ENCODE data around the gene GABRE. TPM values are rescaled to one million over a fixed set of nuclear protein-coding genes. Genes with fewer than 3 reads are reported as not detected.
A peak's percentile ranks its signal among the peaks of the same experiment; 100 is the strongest.

GABRE gene, protein sequence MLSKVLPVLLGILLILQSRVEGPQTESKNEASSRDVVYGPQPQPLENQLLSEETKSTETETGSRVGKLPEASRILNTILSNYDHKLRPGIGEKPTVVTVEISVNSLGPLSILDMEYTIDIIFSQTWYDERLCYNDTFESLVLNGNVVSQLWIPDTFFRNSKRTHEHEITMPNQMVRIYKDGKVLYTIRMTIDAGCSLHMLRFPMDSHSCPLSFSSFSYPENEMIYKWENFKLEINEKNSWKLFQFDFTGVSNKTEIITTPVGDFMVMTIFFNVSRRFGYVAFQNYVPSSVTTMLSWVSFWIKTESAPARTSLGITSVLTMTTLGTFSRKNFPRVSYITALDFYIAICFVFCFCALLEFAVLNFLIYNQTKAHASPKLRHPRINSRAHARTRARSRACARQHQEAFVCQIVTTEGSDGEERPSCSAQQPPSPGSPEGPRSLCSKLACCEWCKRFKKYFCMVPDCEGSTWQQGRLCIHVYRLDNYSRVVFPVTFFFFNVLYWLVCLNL
- 1 to 10 TPM; 5.9 to 9.6 (median 7.9) TPM for polyA plus RNA-seq (ENCODE audit: insufficient read length in 4 of 4)

DNA sequence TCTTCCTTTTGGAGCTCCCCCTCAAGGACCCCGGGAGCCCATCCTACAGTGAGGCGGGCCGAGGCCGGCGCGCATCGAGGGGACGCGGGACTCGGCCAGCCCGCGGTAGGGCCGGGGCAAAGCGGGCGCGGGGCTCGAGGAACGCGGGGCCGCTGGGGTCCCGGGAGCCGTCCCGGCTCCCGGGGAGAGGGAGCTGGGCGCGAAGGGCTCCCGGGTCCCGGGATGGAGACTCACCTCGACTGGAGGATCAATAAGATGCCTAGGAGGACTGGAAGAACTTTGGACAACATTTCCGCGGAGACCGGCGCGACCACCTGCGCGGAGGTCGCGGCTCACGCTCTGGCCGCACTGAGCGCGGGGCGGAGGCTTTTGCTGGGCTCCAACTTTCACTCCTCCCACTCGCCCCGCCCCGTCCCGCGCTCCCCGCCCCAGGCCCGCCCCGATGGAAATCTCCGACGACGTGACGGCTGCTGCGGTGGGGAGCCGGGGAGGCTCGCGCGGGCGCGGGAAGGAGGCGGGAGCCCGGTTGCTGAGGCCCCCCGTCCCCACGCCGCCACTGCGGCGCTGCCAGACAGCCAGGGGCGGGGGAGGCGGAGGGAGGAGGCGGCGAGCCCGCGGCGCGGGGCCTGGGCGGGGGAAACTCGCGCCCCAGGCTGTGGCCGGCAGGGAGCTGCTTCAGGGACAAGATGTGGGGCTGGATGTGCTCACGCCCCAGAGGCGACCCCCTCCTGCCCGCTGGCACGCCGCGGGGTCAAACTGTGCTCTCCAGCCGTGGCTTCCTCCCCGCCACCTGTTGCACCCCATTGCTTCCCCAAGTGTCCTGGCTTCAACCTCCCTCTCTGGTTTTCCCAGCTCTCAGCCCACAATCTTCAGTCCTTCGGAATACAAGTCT is at the start of gene GABRE:
Gene GABRE (minus strand): TSS at position 341 of the 892 bp plus-strand sequence. CDS start 51 bp downstream, at position 290.
- peak in 3 of 4 donors; percentile 5 to 16 (median 9) for DNase-seq (ENCODE audit: low read depth in 4 of 4, low spot score in 3 of 4)

DNA sequence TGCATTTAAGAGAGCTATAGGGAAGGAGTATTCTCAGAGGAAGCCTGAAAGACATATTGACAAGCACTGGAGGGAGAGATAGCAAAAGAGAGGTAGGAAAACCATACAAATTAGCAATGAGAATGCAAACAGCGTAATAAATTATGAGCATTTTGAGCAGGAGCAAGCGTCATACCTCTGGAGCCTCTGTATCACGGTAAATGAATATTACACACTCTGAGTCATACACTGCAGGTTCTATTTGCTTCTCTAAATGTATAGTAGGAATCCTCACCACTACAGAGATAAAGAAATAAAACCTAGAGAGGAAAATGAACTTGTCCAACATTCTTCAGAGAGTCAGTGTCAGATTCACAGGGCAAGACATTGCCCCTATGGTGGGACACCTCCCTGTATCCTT is 46.4 kb upstream of the GABRE start:
- no peak for DNase-seq (ENCODE audit: low read depth in 4 of 4, low spot score in 3 of 4)

DNA sequence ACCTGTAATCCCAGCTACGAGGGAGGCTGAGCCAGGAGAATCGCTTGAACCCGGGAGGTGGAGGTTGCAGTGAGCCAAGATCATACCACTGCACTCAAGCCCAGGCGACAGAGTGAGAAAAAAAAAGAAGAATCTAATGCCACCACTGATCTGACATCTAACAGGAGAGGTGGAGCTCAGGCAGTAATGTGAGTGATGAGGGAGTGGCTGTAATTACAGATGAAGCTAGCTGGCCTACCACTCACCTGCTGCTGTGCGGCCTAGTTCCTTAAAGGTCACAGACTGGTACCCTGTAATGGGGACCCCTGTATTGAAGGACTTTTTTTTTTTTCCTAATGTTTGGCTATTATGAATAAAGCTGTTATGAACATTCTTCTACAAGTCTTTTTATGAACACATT is 25.3 kb upstream of the GABRE start:
- no peak for DNase-seq (ENCODE audit: low read depth in 4 of 4, low spot score in 3 of 4)

DNA sequence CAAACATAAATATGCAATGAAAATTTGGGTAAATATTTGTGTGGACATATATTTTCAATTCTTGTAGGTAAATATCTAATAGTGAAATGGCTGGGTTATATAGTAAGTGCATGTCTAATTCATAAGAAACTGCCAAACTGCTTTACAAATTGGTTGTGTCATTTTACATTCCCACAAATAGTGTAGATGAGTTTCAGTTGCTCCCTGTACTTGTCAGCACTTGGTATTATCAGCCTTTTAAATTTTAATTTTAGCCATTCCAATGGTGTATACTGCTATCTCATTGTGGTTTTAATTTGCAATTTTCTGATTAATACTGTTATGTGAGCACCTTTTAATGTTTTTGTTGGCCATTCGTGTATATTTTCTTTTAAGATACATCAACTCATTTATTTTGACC is 23.1 kb upstream of the GABRE start:
- DNase-seq (ENCODE audit: low read depth in 4 of 4, low spot score in 3 of 4): no peak

DNA sequence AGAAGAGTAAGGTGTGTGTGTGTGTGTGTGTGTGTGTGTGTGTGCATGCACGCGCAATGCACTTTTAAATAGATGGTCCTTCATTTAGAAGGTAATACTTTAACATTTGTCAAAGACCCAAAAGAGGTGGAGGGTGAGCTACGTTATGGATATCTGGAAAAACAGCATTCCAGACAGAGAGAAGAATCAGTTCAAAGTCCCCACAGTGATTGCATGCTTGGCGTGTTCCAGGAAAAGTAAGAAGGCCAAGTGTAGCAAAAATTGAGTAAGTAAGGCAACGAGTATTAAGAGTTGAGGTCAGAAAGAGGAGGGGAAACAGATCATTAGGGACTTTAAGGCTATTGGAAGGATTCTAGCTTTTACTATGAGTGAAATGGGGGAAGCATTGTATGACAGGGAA is 21.9 kb upstream of the GABRE start:
- no peak for DNase-seq (ENCODE audit: low read depth in 4 of 4, low spot score in 3 of 4)

DNA sequence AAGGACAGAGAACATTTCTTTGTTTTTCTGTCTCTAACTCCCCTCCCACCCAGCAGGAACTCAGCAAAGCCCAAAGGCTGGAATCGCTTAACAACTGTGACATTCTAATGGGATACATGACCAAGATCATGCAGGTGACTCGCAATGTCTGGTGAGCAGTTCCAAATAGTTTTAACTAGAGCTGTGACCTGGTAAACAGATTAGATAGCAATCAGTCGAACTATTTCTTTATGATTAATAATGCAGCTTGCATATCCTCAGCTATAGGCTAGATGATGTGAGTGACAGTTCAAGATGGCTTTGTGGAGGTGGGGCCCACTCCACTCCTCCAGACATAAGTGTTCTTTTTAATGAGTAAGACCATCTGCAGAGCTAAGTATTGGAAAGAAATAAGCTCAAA is 20.0 kb upstream of the GABRE start:
- DNase-seq (ENCODE audit: low read depth in 4 of 4, low spot score in 3 of 4): no peak

DNA sequence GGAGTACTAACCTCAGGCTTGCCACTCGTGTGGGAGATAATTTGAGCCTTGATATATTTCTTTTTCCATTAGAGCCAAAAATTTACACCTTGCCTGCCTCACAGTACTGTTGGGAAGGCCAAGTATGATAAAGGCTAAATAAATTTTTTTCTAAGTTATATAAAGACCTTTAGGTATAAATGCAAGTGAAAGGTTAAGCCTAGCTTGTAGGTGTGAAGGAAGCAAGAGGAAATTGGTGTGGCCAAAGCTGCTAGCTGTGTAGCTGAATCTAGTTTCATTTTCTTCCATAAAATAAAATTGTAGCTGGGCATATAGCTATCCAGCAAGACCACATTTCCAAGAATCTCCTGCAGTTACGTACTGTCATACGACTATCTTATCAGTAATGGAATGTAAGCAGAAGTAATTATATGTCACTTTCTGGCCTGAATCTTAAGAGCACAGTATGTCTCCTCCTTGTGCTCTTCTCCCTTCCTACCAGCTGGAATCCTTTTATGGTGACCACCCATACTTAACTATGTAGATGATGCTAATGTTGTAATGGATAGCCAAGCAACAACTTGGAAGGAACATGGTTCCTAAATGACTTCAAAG is 14.3 kb upstream of the GABRE start:
- DNase-seq (ENCODE audit: low read depth in 4 of 4, low spot score in 3 of 4): no peak

DNA sequence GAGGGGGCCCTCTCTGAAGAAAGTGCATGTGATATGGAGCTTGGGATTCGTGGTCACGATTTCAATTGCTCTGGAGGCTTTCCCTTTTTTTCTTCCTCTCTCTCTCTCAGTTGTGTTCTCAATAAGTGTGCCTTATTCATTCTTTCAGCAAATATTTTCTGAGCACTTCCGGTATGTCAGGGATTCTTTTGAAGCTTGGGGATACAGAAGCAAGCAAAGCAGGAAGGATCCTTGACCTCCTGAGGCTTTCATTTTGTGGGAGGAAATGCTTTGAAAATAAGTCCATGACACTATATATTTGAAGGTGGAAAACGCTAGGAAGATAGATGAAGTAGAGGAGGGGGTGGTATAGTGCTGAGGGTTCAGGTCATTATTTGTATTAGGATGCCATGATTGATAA is 12.6 kb upstream of the GABRE start:
- DNase-seq (ENCODE audit: low read depth in 4 of 4, low spot score in 3 of 4): no peak

DNA sequence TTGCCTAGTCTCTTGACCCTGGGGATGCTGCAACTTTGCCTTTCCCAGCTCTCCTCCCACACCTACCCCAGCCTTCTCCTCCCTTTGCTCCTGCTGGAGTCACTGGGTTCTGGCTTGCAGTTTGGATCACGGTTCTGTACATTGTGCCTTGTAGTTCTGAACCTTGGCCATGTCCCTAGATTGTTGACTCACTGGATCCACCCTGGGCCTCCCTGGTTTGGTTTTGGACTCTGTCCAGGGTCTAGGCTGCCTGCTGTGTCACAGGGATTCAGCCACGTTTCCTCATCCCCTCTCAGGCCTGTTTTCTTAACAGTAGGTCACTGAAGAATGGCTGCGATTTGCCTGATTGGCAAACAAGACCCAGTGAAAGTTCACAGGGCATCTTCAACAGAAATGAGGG is 11.5 kb upstream of the GABRE start:
- no peak for DNase-seq (ENCODE audit: low read depth in 4 of 4, low spot score in 3 of 4)

DNA sequence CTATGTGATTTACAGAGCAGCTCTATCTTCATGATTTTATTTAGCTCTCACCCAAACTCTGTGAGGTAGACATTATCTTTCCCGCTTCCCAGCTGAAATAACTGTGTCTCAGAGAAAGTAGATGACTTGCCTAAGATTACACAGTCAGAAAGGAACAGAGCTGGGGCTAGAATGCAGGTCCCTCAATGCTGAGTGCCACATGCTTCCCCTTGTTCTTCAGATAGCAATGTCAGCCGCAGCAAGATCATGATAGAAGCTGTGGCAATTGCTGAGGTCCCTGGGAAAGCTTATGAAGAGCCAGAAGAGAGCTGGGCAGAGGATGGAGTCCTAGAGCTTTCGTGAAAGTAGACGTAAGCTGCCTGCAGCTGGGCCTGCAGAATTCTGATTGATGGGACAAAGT is 11.1 kb upstream of the GABRE start:
- no peak for DNase-seq (ENCODE audit: low read depth in 4 of 4, low spot score in 3 of 4)

DNA sequence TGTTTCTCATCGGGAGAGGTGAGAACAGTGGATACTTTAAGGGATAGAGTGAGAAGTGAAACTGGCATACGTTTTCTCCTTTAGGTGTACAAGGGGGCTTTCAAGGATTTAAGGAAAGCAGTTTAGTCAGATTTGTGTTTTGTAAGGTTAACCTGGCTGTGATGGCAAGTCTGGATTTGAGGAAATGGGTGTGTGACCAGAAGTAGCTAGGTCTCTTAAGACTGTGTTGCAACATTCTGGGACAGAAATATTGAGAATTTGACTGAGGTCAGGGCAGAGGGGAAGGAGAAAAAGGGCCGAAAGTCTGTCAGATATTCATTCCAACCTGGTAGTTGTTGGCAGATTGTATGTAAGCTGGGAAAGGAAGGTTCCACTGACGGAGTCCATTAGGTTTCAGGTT is 10.4 kb upstream of the GABRE start:
- DNase-seq (ENCODE audit: low read depth in 4 of 4, low spot score in 3 of 4): no peak

DNA sequence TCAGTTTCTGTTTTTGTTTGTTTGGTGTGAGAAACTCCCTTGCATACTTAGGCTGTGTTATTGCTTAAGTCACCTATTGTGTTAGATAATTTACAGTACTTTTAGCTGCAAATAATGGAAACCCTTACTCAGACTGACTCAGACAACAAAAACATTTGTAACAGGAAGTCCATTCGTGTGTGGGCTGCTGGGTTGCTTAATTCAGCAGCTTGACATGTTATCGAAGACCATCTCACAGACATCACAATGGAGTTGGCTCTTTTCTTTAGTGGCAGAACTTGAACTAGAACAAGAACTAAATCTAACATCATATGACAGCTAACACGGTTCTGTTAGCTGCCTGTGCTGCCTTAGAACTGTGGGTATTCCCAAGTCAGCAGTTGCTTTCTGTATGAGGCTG is 9.9 kb upstream of the GABRE start:
- DNase-seq (ENCODE audit: low read depth in 4 of 4, low spot score in 3 of 4): no peak

DNA sequence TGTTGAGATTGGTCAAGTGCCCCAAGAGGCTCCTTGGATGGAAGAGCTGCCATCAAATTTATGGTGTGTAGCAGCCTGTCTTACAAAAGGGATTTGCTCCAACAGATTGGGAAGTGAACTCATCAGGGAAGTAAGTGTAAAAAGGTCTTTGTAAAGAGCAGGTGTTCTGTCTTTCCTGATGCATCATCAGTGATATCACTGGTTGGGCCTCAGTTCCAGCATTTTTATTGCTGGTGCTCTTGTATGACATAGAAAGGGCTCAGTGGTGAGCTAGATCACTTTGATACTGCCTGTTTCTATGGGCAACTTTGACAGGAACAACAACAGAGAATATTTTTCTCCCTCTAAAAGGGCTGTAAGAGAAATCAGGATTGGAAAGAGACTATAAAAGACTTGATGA is 8.7 kb upstream of the GABRE start:
- no peak for DNase-seq (ENCODE audit: low read depth in 4 of 4, low spot score in 3 of 4)

DNA sequence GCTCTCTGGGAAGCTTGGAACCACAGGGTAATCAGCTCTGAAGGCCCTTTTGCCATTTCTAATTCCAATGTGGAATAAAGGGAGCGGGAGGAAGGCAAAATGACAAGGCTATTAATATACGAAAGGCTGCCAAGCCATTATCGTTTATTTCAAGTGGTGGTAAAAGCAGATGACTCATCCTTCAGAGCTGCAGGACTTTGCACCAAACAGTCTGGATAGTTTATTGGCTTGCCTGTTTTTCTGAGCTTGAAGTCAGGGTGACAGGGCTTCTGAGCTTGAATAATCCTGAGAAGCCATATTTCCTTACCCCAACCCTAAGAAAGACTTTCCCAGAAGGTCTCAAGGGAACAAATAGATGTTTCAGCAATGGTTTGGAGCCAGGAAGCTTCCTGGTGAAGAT is 7.7 kb upstream of the GABRE start:
- no peak for DNase-seq (ENCODE audit: low read depth in 4 of 4, low spot score in 3 of 4)

DNA sequence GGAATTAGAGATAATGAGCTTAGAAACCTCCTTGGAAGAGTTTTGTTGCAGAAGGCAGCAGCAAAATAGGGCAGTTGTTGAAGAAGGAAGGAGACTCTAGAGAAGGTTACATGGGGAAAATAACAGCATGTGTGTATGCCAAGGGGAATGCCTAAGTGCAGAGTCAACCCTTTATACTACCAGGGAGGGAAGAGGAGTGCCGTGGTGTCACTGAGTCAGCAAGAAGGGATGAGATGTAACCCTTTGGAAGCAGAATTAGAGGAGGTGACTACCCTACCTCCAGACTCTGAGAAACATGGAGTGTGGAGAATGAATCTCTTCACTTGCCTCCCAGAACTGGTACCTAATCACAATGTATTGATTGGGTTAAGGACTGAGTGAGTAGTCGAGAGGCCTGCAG is 6.7 kb upstream of the GABRE start:
- DNase-seq (ENCODE audit: low read depth in 4 of 4, low spot score in 3 of 4): no peak

DNA sequence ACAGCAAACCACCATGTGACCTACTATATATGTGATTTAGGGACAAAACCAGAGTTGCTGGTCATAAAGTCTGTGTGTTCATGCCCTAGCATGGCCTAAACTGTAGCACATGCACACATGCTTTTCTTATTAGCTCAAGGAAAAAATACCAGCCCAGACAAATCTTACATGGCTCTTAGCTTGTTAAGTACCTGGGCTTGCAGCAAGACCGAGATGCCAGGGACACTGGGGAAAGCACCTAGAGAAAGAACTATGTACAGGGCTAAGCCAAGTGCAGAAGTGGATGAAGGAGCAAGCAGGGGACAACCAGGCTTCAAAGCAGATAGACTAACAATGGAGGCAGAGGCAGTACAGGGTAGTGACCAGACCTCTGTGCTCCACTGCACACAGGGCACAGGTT is 3.4 kb upstream of the GABRE start:
- DNase-seq (ENCODE audit: low read depth in 4 of 4, low spot score in 3 of 4): no peak

DNA sequence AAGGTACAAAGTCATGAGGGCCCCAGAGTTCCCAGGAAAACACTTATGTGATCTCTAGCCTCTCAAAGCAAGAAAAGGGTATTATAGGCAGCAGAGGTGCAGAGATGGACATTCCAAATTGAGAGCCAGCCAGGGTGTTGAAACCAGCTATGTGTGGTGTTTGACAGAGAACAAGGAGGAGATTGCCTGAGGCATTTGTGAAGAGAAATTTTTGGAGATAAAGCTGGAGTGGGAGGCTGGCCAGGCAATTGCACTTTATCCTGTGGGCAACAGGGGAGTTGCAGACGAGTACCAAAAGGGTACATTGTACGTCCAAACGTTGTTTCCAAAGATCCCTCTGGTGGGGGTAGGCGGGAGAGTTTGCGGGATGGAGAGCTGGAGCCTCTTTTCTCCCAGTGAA is 2.5 kb upstream of the GABRE start:
- DNase-seq (ENCODE audit: low read depth in 4 of 4, low spot score in 3 of 4): no peak

DNA sequence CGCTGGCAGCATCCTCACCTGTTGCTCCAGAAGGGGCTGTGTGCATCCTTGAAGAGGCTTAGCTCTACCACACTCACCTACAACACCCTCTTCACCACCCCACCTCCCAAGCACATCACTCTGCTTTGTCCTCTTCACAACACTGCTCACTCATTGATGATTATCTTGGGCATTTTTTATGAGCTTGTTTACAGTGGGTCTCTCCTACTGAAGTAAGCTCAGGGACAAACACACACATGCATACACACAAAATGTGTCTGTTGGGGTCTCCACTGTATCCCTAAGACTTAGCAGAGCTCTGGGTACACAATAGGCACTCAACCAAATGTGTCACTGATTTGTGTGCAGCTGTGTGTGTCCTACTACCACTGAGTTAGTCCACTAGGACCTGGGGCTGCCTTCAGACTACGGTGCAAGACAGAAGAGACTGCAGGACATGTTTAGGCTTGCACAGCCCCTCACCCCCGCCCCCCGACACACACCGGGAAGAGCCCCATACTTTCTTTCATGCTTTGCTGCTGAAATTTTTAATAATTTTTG is 1.3 kb upstream of the GABRE start:
- no peak for DNase-seq (ENCODE audit: low read depth in 4 of 4, low spot score in 3 of 4)

DNA sequence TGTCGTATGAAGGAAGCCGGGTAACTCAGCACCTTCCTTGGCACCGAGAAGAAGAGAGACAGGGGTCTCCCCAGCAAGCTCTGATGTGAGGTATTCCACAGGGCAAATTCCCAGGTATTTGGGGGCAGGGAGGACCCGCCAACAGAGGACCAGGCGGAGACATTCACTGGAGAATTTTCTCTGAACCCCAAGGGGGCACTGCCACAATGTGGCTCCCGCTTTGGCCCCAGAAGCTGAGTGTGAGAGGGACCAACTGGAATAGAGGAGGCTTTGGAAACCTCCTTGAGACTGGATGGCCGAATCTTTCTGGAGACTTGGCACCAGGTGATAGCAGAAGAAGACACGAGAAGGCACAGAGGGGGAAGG is 735 bp upstream of the GABRE start:
- no peak for DNase-seq (ENCODE audit: low read depth in 4 of 4, low spot score in 3 of 4)

DNA sequence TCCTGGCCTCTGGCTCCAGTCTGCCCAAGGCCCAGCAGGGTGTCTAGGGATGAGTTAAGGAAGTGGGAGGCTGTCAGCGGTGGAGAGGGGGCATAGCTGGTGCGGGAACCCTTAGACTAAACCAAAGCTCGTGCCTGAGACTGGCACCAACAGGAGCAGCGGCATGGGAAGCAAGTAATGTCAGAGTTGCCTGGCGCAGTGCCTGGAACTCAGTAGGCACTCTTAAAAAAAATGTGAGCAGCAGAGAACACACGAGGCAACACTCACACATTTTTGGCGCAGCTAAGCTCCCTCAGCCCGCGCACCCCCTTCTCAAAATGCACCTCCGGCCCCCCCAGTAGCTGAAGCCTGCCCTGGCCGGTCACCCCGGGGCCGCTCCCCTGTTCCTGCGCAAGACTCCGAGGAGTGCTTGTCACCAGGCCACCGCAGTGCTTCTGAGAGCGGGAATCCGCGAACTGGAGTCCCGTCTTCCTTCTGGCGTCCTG is 583 bp downstream of the GABRE start:
- DNase-seq (ENCODE audit: low read depth in 4 of 4, low spot score in 3 of 4): no peak
